Stimulated activated naive CD8-positive, alpha-beta T cell treated with anti-CD3 and anti-CD28 coated beads, Interleukin-15, Interleukin-2, amounts not matched to agents 100 U/mL and 50 U/mL, for 24 hours (primary cell): Measurements from ENCODE around the gene DTNB.

Experiments
- ATAC-seq: fragments of 150-1000 bp; cut with Tn5 transposase; one replicate; pipeline ENCODE4 v1.10.0; 2021
- DNase-seq: peaks from one replicate; pipeline ENCODE4 v3.0.0; 2021

Gene DTNB

DNA sequence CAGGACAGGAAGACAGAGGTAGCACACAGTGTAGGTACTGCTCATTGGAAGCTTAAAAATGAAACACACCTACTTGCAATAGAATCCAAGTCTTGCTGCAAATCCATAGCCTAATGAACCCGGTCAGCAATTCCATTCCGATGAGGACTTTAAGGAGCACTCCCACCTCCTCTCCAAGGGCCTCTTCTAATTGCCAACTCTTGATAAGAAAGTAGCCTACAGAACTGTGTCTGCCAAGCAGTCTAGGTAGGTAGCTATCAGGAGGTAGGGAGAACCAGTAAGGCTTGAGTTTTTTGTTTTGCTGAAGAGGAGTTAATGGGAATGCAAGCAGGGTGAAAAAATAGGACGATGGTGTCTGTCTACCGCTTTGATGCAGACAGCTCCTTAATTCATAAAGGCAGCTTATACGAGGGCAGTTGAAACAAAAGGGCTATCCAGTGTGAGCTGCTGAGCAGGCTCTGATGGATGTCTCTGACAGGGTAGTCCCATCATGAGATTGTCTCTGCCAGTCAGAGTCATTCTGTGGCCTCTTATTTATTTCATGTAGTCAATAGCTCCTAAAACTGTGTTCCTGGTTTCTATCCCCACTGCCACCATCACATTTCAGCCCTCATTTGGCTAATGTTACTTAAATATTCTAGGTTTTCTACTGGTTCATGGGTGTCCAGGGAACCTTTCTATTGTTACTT lies 176.0 kb downstream of the DTNB start:
- no peak for ATAC-seq
- no peak for DNase-seq

- DNase-seq (no peak), ATAC-seq (no peak)
Observed at GRCh38 chr2:25494616-25495015, 178.8 kb downstream of the DTNB start.

- no peak for DNase-seq
- ATAC-seq: no peak
Observed at GRCh38 chr2:25493207-25493606, 180.2 kb downstream of the DTNB start.

DNA sequence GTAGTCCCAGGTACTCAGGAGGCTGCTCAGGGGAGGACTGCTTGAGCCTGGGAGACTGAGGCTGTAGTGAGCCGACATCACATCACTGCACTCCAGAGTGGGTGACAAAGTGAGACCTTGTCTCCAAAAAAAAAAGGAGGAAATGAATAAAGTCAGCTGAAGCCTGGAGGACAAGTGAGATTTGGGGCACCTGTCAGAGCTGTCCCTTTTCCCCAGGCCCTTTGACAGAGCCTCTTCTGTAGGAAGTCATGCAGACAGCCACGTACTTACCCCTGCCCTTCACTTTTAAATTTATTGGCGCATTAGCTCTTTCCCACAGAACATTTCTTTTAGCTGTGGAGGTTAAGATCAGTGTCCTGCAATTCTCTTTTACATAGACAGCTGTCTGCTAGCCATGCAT lies 180.7 kb downstream of the DTNB start:
- ATAC-seq (no peak), DNase-seq (no peak)

DNA sequence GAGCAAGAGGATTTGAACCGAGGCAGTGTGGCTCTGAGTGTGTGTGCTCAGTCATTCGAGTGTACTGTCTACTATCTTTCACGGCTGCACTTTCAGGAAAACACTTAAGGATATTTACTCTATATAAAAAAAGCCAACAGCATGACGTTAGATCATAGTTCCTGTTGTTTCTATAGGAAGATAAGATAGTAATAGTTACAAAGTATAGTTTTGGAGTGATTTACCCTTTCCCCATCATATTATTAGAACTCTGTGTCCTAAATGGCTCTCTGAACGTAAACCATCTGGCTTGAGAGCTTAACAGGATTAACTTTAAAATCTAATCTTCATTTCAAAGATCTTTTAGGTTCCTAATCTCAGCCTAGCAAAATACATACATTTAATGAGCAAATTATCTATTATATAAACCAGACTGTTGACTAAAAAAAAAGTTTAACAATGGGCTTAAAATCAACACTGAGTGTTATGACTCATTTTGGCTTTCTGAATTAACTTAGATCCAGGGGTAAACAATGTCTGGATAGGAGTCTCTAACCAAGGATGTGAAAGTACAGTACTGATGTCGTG lies 181.3 kb downstream of the DTNB start:
- no peak for ATAC-seq
- DNase-seq: no peak

GRCh38 chr2:25491003-25491696 lies 182.2 kb downstream of the DTNB start:
- ATAC-seq (no peak), DNase-seq (no peak)

- ATAC-seq (no peak), DNase-seq (no peak)
Observed at GRCh38 chr2:25490217-25490616, 183.2 kb downstream of the DTNB start.

DNA sequence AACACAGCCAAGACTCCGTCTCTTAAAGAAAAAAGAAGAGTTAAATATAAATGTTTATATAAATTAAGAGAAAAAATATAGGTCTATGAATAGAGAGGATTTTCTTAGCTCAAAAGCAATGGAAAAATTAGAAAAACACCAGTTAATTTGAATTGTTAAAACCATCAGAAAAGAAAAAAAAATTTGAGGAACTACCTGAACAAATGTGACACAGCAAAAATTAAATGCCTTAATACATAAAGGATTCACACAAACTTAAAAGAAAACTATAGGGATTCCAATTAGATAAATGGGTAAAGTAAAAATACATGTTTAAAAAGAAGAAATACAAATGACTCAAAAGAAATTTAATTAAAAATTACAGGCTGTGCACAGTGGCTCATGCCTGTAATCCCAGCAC lies 183.7 kb downstream of the DTNB start:
- no peak for DNase-seq
- no peak for ATAC-seq

- peak; percentile 32 for ATAC-seq
- DNase-seq: no peak
Observed at GRCh38 chr2:25483607-25484266, 189.6 kb downstream of the DTNB start.

DNA sequence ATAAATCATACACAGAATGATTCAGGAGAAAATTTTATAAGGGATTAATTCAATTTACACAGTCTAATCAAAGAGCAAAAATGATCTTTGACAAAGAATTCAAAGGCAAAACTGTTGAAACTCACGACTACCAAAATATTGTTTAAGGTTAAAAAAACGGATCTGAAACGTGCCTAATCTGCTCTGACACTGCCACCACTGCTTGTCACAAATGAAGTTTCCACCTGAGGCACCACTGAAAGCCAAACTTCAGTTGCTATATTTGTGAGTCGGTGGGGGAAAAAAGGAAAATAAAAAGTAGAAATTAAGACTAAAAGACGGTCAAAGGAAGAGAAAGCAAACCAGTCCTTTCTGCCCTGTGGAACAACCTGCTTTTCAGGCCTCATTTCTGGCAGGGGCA lies 191.0 kb downstream of the DTNB start:
- DNase-seq (no peak), ATAC-seq (no peak)

DNA sequence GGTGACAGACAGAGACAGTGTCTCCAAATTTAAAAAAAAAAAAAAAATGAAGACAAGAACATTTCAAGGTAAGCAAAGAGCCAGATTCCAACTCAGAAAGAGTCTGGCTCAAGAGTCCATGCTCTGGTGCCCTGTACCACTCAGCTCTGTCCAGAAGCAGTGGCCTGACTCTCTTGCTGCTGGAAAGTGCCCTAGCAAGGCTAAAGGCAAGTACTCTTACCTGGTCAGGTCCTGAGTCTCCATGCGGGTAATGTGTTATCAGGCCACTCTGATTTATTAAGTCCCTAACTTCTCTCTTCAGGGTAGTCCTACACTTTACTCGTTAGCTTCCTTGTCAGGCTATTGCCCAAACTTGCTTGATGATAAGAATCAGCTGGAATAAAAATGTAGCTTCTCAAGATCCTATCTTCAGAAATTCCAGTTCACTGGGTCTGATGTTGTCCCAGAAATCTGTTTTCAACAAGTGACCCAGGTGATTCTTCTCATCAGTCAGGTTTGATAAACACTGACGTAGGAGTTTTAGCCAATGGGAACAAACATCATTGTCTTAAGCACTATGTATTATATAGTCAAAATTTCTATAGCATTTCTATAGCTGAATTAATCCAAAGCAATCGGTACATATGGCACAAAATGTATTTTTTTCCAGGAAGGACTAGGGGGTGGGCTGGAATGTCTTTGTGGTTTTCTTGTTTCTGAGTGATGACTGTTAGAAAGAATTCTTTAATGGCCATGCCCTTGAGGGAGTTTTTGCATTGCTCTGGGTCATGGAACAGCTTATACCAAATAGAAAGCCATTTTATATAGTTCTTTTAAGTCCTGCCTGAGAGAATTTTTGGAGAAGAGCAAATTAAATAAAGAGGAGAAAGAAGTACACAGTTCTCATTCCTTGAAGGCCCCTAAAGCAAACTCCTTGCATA lies 191.7 kb downstream of the DTNB start:
- ATAC-seq (no peak), DNase-seq (no peak)

DNA sequence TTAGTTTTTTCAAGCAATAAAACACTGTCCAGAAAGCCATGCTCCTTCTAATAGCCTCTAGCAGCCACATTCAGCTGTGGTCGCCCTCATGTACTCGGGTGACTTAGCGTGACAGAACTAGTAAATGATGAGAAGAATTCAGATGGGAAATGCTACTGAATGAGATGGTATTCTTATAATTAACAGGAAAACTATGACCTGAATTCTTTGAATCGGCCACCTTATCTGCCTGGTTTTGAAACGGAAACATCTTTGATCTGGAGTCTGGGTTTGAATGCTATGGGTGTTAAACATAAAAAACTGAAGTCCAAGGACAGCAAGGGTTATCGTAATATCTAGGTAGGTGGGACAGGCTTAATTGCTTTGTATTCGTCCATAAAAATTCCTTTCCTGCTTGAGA lies 192.8 kb downstream of the DTNB start:
- ATAC-seq (no peak), DNase-seq (no peak)

DNA sequence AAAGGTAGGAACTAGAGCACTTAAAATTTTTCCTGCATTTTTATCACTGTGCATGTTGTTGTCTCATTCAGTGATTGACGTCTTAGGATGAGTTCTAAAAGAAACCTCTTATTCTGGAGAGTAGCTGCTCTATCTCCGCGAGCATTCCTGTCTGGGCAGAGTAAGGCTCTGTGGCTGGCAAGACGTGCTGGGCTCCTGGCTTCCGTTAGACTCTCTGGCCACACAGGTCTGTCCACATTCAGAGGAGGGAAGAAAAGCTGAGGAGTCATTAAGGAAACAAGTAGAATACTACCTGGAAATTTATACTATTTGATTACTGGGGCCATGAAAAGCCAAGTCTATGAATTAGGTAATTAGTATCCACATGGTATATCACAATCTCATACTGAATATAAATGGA lies 193.6 kb downstream of the DTNB start:
- ATAC-seq (no peak), DNase-seq (no peak)

DNA sequence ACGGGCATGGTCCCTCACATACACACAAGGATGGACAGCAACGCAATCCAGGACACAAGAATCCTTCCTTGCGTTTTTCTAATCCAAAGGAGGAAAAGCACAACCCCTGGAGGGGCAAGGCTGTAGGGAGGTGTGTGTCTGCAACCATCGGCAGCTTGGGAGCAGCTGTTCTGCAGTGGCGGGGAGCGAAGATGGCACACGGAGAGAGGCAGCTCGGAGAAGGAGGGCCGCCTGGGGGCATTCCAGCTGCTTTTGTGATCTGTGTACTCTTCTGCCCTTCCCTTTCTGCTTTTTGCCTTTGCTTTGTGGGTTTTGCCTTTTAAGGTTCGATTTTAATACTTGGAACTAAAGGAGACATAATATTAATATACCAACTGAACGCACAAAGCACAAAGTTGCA lies 194.6 kb downstream of the DTNB start:
- no peak for ATAC-seq
- DNase-seq: no peak

GRCh38 chr2:25473758-25474340 lies 199.5 kb downstream of the DTNB start:
- ATAC-seq (no peak), DNase-seq (no peak)

DNA sequence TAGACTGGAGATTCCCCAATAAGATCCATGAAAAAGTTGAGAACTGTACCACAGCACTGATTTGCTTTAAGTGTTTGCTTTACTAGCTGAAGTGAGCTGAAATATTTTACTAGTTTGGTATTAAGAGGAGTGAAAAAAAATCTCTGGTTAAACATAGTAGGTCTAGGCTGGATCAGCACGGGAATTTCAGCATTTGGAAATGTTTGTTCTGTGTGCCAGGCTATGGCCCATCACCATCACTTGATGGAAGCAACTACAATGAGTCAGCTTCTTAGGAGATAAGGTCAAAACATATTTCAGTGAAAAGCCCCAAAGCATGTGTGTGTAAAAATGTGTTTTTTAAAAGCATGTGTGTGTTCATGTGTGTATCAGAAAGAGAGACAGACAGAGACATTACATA lies 200.2 kb downstream of the DTNB start:
- peak; percentile 14 for ATAC-seq
- no peak for DNase-seq

DNA sequence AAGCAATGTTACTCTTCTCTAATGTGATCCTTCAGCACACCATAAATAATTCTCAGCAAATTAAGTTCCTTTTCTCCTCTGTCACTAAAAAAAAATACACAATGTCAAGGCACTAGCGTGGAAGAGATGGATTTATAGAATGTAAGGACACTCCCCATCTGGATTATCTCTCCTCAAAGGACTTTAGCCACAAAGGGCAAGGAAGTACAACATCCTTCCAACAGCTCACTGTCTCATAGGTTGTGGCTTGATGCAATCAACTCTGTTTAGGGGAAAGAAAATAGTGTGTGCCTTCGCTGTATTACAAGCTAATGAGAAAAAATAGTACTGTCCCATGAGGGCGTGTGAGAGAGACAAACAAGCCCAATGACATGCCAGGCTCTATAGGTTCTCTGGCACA lies 202.6 kb downstream of the DTNB start:
- no peak for ATAC-seq
- no peak for DNase-seq

DNA sequence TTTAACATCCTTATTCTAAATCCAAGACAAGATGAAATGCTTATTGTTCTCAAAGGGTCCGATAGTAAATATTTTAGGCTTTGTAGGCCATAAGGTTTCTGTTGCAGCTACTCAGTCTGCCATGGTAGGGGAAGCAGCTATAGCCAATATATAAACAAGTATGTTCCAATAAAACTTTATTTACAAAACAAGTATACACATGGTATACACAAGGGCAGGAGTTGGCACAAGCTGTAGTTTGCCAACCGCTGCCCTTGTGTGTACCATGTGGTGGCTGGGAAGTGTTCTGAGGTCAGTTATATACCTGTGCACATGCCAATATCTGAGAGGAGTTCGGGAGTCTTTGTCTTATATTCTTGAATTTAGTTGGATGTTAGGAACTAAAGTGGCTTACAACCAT lies 205.6 kb downstream of the DTNB start:
- ATAC-seq (no peak), DNase-seq (no peak)

DNA sequence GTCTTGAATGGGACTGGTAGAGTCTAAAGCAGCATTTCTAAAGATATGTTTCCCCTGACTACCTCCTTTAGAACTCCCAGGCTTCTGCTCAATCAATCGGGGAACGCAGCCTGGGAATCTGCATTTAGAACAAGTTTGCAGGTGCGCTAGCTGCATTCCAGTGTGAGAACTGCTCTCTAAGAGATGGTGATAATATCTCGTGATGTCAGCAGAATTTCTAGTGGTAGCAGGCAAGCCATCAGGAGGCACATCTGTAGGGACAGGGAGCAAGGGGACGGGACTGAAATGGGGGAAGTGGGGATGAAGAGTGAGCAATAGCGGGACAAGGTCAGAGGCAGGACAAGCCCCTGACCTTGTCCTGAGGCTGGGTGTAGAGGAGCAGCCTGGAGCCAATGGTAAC lies 211.4 kb downstream of the DTNB start:
- no peak for ATAC-seq
- no peak for DNase-seq

DNA sequence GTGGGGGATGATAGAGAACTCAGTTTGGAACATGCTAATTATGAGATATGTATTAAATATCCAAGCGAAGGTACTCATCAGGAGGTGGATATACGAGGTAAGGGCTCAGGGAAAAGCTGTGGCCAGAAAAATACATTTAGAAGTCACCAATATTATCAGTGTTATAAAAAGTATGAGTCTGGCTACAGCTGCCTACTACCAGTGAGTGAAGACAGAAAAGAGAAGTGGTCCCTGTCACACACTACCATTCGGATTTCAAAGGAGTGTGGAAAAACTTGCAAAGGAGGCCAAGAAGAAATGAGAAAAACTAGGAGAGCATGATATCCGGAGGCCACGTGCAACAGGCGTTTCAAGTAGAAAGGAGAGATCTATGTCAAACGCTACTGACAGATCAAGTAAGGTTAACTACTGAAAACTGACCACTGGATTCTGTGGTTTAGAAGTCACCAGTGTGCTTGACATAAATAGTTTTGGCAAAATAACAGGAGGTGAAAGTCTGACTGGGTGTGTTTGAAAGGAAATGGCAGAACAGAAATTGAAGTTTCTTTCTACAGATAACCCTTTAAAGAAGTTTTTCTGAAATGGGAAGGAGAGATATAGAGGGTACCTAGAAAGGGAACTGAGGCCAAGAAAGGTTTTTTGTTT lies 213.0 kb downstream of the DTNB start:
- ATAC-seq (no peak), DNase-seq (no peak)
